HepG2 (cell line): ENCODE data around the gene UBE2Q1. TPM values are rescaled to one million over a fixed set of nuclear protein-coding genes. Genes with fewer than 3 reads are reported as not detected.
A peak's percentile ranks its signal among the peaks of the same experiment; 100 is the strongest.

Source experiments
- AKAP8 ChIP-seq: sonication (generic); formaldehyde crosslinking; IDR thresholded peaks from 2 replicates; pipeline ENCODE4 v1.5.1; 2020; ENCODE audit warnings: mild to moderate bottlenecking, missing genetic modification reagents
- ARID2 ChIP-seq: sonication (generic); formaldehyde crosslinking; IDR thresholded peaks from 2 replicates; pipeline ENCODE4 v1.8.1; 2022; ENCODE audit warnings: mild to moderate bottlenecking, missing genetic modification reagents, borderline replicate concordance
- ARNT ChIP-seq: fragments of 450-650 bp; IDR thresholded peaks from 2 replicates; pipeline ENCODE4 v1.6.1; 2017
- GABPB1 ChIP-seq: IDR thresholded peaks from 2 replicates; pipeline ENCODE4 v1.6.1; 2016; ENCODE audit warnings: mild to moderate bottlenecking, missing genetic modification reagents, moderate library complexity, missing compliant biosample characterization
- GATAD2A ChIP-seq: IDR thresholded peaks from 2 replicates; pipeline ENCODE4 v1.6.1; 2016
- GTF3A ChIP-seq: sonication (generic); formaldehyde crosslinking; conservative IDR thresholded peaks from 2 replicates; pipeline ENCODE4 v1.4.0; 2020; ENCODE audit warnings: mild to moderate bottlenecking, missing genetic modification reagents
- HMG20A ChIP-seq: IDR thresholded peaks from 2 replicates; pipeline ENCODE4 v1.6.1; 2016; ENCODE audit warnings: borderline replicate concordance
- KAT2B ChIP-seq: fragments of 150-350 bp; IDR thresholded peaks from 2 replicates; pipeline ENCODE4 v1.6.1; 2014; ENCODE audit warnings: low read depth, low read length, borderline replicate concordance
- NR3C1 ChIP-seq: sonication (generic); formaldehyde crosslinking; IDR thresholded peaks from 2 replicates; pipeline ENCODE4 v1.4.0; 2020; ENCODE audit warnings: missing genetic modification reagents
- PCBP1 ChIP-seq: fragments of 200-400 bp; formaldehyde crosslinking; IDR thresholded peaks from 2 replicates; pipeline ENCODE4 v1.6.1; 2017; ENCODE audit warnings: mild to moderate bottlenecking, low read depth, low read length, borderline replicate concordance
- POGZ ChIP-seq: sonication (generic); formaldehyde crosslinking; IDR thresholded peaks from 2 replicates; pipeline ENCODE4 v1.4.0; 2020; ENCODE audit warnings: mild to moderate bottlenecking, missing genetic modification reagents
- TFAP4 ChIP-seq: sonication (generic); IDR thresholded peaks from 2 replicates; pipeline ENCODE4 v1.6.1; 2016; ENCODE audit warnings: low read depth, borderline replicate concordance
- YEATS2 ChIP-seq: sonication (generic); formaldehyde crosslinking; IDR thresholded peaks from 2 replicates; pipeline ENCODE4 v1.4.0; 2020; ENCODE audit warnings: missing genetic modification reagents, borderline replicate concordance
- ZBTB3 ChIP-seq: sonication (generic); formaldehyde crosslinking; IDR thresholded peaks from 2 replicates; pipeline ENCODE4 v1.4.0; 2020; ENCODE audit warnings: low read depth, mild to moderate bottlenecking, moderate library complexity, missing genetic modification reagents, borderline replicate concordance
- ZNF329 ChIP-seq: sonication (generic); formaldehyde crosslinking; IDR thresholded peaks from 2 replicates; pipeline ENCODE4 v1.9.0; 2021; ENCODE audit warnings: low read depth, mild to moderate bottlenecking, missing genetic modification reagents
- ZNF672 ChIP-seq: sonication (generic); formaldehyde crosslinking; IDR thresholded peaks from 2 replicates; pipeline ENCODE4 v1.8.1; 2022; ENCODE audit warnings: missing genetic modification reagents
- polyA plus RNA-seq, 8 experiments: library from polyadenylated mRNA; depleted of rRNA in 3 of 8; stranded (reverse) in 7 of 8; unstranded in 1 of 8; fragments of >200 nt; fragmentation: Illumina TruSeq in 4 of 8; extraction: Trizol in 4 of 8; gene quantifications; 2 replicates each; pipeline versions ENCODE4 v1.2.1 to v1.2.3, GENCODE V29; 2011 to 2016; ENCODE audit warnings: low read depth in 4 of 8, missing spikeins in 1 of 8, mixed read lengths in 1 of 8; ENCODE audit not compliant: insufficient read depth in 1 of 8
- total RNA-seq, 5 experiments: library from RNA; depleted of rRNA; stranded (reverse); fragments of >200 nt; fragmentation: Illumina TruSeq; extraction: Trizol; gene quantifications; 2 replicates each; pipeline ENCODE4 v1.2.3, GENCODE V29; 2016; ENCODE audit warnings: low read depth in 1 of 5
- TF ChIP-seq, protein P1 (sequence below): sonication (generic); formaldehyde crosslinking; IDR thresholded peaks from 2 replicates; pipeline ENCODE4; 2020; ENCODE audit warnings: missing genetic modification reagents, mild to moderate bottlenecking, borderline replicate concordance
- TF ChIP-seq, protein P2 (sequence below): sonication (generic); formaldehyde crosslinking; IDR thresholded peaks from 2 replicates; pipeline ENCODE4 v1.4.0; 2020; ENCODE audit warnings: missing genetic modification reagents, borderline replicate concordance
- TF ChIP-seq, protein P3 (sequence below): sonication (generic); formaldehyde crosslinking; IDR thresholded peaks from 2 replicates; pipeline ENCODE4 v1.4.0; 2020; ENCODE audit warnings: mild to moderate bottlenecking, low read depth, missing genetic modification reagents

The UBE2Q1 gene
- total and polyA plus RNA-seq, 2 of the 13 experiments (the other 11 are each of a cell fraction or from before 2014, with no cell fraction given) = 11.7 to 41.7 TPM

DNA sequence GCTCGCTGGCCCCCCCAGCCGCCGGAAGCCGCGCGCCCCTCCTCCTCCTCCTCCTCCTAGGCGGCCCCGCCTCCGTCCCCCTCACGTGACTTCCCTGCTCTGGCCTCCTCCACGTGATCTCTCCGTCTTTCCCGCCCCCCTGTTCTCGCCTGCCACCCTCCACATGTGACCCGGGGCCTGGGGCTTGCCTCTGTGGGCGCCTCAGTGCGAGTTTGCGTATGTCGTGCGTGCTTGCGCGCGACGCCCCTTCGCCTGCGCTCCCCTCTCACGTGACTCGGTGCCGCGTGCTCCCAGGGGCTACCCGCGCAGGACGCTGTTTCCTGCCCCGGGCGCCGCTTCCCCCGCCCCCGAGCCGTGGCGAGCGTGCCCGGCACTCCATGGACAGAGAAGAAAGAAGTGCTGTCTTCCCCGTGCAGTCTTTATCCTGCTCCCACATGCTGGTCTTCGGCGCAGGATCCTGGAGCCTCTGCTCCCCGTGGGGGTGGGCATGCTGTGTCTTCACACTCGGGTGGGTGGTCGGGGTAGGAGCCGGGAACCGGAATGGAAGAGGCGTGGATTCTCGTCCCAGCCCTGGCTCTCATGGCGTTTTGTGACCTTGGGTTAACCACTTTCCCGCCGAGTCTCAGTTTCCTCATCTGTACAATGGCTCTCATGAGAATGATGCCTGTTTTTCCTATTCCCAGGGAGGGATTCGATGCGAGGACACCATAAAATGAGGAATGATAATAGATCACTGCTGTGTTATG is 431 bp upstream of the UBE2Q1 start (continued):
- TF ChIP-seq AKAP8 (CRISPR knock-in tag) (peak; percentile 73; the same call in 1 of the 2 replicates), ZBTB3 (peak; percentile 94), KAT2B (no peak), ARID2 (CRISPR knock-in tag) (peak; percentile 88; the same call in 1 of the 2 replicates), ARNT (no peak), GABPB1 (CRISPR knock-in tag) (peak; percentile 85), TFAP4 (peak; percentile 48; the same call in 1 of the 2 replicates), HMG20A (CRISPR knock-in tag) (0 out of 2 replicates have a peak, but pooled peaks have one; percentile 19), POGZ (CRISPR knock-in tag) (peak; percentile 82), PCBP1 (peak; percentile 60; the same call in 1 of the 2 replicates), YEATS2 (CRISPR knock-in tag) (peak; percentile 91), NR3C1 (CRISPR knock-in tag) (no peak), ZNF672 (CRISPR knock-in tag) (peak; percentile 97), ZNF329 (CRISPR knock-in tag) (peak; percentile 90), GATAD2A (CRISPR knock-in tag) (peak; percentile 66), GTF3A (CRISPR knock-in tag) (peak; percentile 81; the same call in 1 of the 2 replicates)
- TF ChIP-seq, protein P1, sequence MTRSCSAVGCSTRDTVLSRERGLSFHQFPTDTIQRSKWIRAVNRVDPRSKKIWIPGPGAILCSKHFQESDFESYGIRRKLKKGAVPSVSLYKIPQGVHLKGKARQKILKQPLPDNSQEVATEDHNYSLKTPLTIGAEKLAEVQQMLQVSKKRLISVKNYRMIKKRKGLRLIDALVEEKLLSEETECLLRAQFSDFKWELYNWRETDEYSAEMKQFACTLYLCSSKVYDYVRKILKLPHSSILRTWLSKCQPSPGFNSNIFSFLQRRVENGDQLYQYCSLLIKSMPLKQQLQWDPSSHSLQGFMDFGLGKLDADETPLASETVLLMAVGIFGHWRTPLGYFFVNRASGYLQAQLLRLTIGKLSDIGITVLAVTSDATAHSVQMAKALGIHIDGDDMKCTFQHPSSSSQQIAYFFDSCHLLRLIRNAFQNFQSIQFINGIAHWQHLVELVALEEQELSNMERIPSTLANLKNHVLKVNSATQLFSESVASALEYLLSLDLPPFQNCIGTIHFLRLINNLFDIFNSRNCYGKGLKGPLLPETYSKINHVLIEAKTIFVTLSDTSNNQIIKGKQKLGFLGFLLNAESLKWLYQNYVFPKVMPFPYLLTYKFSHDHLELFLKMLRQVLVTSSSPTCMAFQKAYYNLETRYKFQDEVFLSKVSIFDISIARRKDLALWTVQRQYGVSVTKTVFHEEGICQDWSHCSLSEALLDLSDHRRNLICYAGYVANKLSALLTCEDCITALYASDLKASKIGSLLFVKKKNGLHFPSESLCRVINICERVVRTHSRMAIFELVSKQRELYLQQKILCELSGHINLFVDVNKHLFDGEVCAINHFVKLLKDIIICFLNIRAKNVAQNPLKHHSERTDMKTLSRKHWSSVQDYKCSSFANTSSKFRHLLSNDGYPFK = peak; percentile 97
- TF ChIP-seq, protein P2, sequence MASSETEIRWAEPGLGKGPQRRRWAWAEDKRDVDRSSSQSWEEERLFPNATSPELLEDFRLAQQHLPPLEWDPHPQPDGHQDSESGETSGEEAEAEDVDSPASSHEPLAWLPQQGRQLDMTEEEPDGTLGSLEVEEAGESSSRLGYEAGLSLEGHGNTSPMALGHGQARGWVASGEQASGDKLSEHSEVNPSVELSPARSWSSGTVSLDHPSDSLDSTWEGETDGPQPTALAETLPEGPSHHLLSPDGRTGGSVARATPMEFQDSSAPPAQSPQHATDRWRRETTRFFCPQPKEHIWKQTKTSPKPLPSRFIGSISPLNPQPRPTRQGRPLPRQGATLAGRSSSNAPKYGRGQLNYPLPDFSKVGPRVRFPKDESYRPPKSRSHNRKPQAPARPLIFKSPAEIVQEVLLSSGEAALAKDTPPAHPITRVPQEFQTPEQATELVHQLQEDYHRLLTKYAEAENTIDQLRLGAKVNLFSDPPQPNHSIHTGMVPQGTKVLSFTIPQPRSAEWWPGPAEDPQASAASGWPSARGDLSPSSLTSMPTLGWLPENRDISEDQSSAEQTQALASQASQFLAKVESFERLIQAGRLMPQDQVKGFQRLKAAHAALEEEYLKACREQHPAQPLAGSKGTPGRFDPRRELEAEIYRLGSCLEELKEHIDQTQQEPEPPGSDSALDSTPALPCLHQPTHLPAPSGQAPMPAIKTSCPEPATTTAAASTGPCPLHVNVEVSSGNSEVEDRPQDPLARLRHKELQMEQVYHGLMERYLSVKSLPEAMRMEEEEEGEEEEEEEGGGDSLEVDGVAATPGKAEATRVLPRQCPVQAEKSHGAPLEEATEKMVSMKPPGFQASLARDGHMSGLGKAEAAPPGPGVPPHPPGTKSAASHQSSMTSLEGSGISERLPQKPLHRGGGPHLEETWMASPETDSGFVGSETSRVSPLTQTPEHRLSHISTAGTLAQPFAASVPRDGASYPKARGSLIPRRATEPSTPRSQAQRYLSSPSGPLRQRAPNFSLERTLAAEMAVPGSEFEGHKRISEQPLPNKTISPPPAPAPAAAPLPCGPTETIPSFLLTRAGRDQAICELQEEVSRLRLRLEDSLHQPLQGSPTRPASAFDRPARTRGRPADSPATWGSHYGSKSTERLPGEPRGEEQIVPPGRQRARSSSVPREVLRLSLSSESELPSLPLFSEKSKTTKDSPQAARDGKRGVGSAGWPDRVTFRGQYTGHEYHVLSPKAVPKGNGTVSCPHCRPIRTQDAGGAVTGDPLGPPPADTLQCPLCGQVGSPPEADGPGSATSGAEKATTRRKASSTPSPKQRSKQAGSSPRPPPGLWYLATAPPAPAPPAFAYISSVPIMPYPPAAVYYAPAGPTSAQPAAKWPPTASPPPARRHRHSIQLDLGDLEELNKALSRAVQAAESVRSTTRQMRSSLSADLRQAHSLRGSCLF (CRISPR knock-in tag) = peak; percentile 86; the same call in 1 of the 2 replicates
- TF ChIP-seq, protein P3, sequence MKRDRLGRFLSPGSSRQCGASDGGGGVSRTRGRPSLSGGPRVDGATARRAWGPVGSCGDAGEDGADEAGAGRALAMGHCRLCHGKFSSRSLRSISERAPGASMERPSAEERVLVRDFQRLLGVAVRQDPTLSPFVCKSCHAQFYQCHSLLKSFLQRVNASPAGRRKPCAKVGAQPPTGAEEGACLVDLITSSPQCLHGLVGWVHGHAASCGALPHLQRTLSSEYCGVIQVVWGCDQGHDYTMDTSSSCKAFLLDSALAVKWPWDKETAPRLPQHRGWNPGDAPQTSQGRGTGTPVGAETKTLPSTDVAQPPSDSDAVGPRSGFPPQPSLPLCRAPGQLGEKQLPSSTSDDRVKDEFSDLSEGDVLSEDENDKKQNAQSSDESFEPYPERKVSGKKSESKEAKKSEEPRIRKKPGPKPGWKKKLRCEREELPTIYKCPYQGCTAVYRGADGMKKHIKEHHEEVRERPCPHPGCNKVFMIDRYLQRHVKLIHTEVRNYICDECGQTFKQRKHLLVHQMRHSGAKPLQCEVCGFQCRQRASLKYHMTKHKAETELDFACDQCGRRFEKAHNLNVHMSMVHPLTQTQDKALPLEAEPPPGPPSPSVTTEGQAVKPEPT (CRISPR knock-in tag) = peak; percentile 96
